Right lobe of liver (tissue), 6 donors: Measurements from ENCODE around the gene ANKRD63. TPM values are rescaled to one million over a fixed set of nuclear protein-coding genes. Genes with fewer than 3 reads are reported as not detected.

ENCODE experiments used
- ATAC-seq, 4 donors: fragments of 200-7000 bp; cut with Tn5 transposase; one replicate each; pipeline ENCODE4 v1.9.1; 2020; ENCODE audit warnings: mild to moderate bottlenecking in 4 of 4, moderate library complexity in 4 of 4
- DNase-seq, 3 donors: peaks; one replicate each; pipeline ENCODE4 v3.0.0-alpha.2; 2020
- H3K27ac ChIP-seq, 3 donors: fragments of 200-600 bp; one replicate each; pipeline ENCODE4 v1.8.0; 2022
- H3K27me3 ChIP-seq, 2 donors: fragments of 200-600 bp; one replicate each; pipeline ENCODE4 v1.8.0; 2022
- H3K36me3 ChIP-seq, 4 donors: fragments of 200-600 bp; sonication (generic) in 1 of 4; one replicate each; pipeline versions ENCODE4 v1.5.1 to v1.8.0; 2017 to 2022; ENCODE audit warnings: control low read depth in 1 of 4
- H3K4me1 ChIP-seq, 4 donors: fragments of 200-600 bp; sonication (generic) in 1 of 4; one replicate each; pipeline versions ENCODE4 v1.5.1 to v1.8.0; 2017 to 2022; ENCODE audit warnings: control low read depth in 1 of 4
- H3K4me3 ChIP-seq, 3 donors: fragments of 200-600 bp; one replicate each; pipeline ENCODE4 v1.8.0; 2022
- H3K9me3 ChIP-seq, 4 donors: fragments of 200-600 bp; sonication (generic) in 1 of 4; one replicate each; pipeline versions ENCODE4 v1.5.1 to v1.8.0; 2017 to 2022; ENCODE audit warnings: control low read depth in 1 of 4
- CTCF ChIP-seq, 4 donors: fragments of 200-600 bp in 3 of 4; fragments of 450-650 bp in 1 of 4; IDR thresholded peaks; one replicate each; pipeline versions ENCODE4 v1.5.1 to v1.8.0; 2016 to 2022; ENCODE audit warnings: antibody characterized with exemption in 4 of 4, mild to moderate bottlenecking in 2 of 4
- POLR2A ChIP-seq: fragments of 450-650 bp; IDR thresholded peaks from one replicate; pipeline ENCODE4 v1.6.1; 2017; ENCODE audit warnings: antibody characterized with exemption, mild to moderate bottlenecking
- WGBS: methylation state at CpG from one replicate; pipeline ENCODE4 v1.1.6; 2018; ENCODE audit warnings: low coverage, low lambda C conversion rate; ENCODE audit not compliant: insufficient coverage; ENCODE audit errors: missing lambda C conversion rate; 5-methylcytosine and 5-hydroxymethylcytosine counted together
- intact Hi-C, 2 donors: fragments of 100-400 bp; cut with DNase I; formaldehyde crosslinking; loops; one replicate each; pipeline versions ENCODE4 v1.11.2 to v1.14.1; 2022
- total RNA-seq, 6 experiments: library from RNA; depleted of rRNA in 2 of 6; stranded (reverse); fragments of >200 nt in 2 of 6; fragmentation: NEBNext Ultra II Directional in 3 of 6; extraction: Animal tissue kit (Norgen Biotek cat#: 25700) in 3 of 6; gene quantifications; one replicate each; pipeline versions ENCODE4 v1.1.0 to v1.2.4, GENCODE V29; 2016 to 2023
- donor health status: DM: no; HTN: yes; CAD: no.
- donor health status: DM: no; HTN: no; CAD: no.
- donor health status: DM: no; HTN: no; CAD: no.
- donor health status: DM: no; HTN: yes; CAD: no.
- donor health status: DM: no; HTN: yes; CAD: no.

The ANKRD63 gene
- total RNA-seq, 6 experiments from 2014 or later, result 0.24 TPM; not detected in 5

GRCh38 chr15:40295297-40295696 lies 12.4 kb upstream of the ANKRD63 start:
- WGBS, result 62% methylated on average over 1 of the region's 1 CpG
- Histone ChIP-seq H3K9me3 (no peaks in the 10 kb centered on the region), H3K36me3 (no peaks in the 10 kb centered on the region), H3K4me3 (no peak overlapping the region), H3K27me3 (no peaks in the 10 kb centered on the region), H3K27ac (no peak overlapping the region), H3K4me1 (peaks cover 0 to 6% (median 0%) of the 10 kb centered on the region in 4 donors)
- DNase-seq, result peak in 2 of 3 donors; percentile 3 to 8
- TF ChIP-seq CTCF (IDR thresholded peaks at IDR 0.05) (no peak), POLR2A (no peak)
- intact Hi-C loops, result no loop called here
- no peak for ATAC-seq

- TF ChIP-seq POLR2A, result no peak
- TF ChIP-seq CTCF (IDR thresholded peaks at IDR 0.05), result no peak
- Histone ChIP-seq H3K36me3 (no peaks in the 10 kb centered on the region), H3K27me3 (no peaks in the 10 kb centered on the region), H3K9me3 (no peaks in the 10 kb centered on the region), H3K27ac (no peak overlapping the region), H3K4me3 (no peak overlapping the region), H3K4me1 (peaks cover 0 to 11% (median 0%) of the 10 kb centered on the region in 4 donors)
- intact Hi-C loops, result no loop called here
- WGBS, result 70% methylated on average over 3 of the region's 20 CpGs
- DNase-seq (peak in 2 of 3 donors; percentile 10 to 35), ATAC-seq (no peak)
Measured at GRCh38 chr15:40293905-40294895, 11.3 kb upstream of the ANKRD63 start.

GRCh38 chr15:40293006-40293405 lies 10.1 kb upstream of the ANKRD63 start:
- Histone ChIP-seq H3K4me3 (no peak overlapping the region), H3K9me3 (no peaks in the 10 kb centered on the region), H3K27ac (no peak overlapping the region), H3K4me1 (peaks cover 0 to 13% (median 0%) of the 10 kb centered on the region in 4 donors), H3K27me3 (no peaks in the 10 kb centered on the region), H3K36me3 (no peaks in the 10 kb centered on the region)
- no peak for ATAC-seq
- intact Hi-C loops, result no loop called here
- no peak for DNase-seq
- no peak for TF ChIP-seq CTCF (IDR thresholded peaks at IDR 0.05)
- TF ChIP-seq POLR2A, result no peak

GRCh38 chr15:40292246-40292645 lies 9.4 kb upstream of the ANKRD63 start:
- Histone ChIP-seq H3K9me3 (no peaks in the 10 kb centered on the region), H3K4me1 (peaks cover 0 to 13% (median 0%) of the 10 kb centered on the region in 4 donors), H3K4me3 (no peak overlapping the region), H3K27ac (no peak overlapping the region), H3K36me3 (no peaks in the 10 kb centered on the region), H3K27me3 (no peaks in the 10 kb centered on the region)
- DNase-seq (no peak), ATAC-seq (no peak)
- TF ChIP-seq POLR2A, result no peak
- TF ChIP-seq CTCF (IDR thresholded peaks at IDR 0.05), result no peak
- 40% methylated on average over 1 of the region's 3 CpGs for WGBS
- intact Hi-C loops, result no loop called here
